Fibroblast of lung (primary cell): ENCODE measurements around the gene MYO6. TPM values are rescaled to one million over a fixed set of nuclear protein-coding genes. Genes with fewer than 3 reads are reported as not detected.

ENCODE experiments used
- DNase-seq, 2 donors: peaks; one replicate each; pipeline versions ENCODE4 v3.0.0 to v3.0.0-alpha.2; 2010; ENCODE audit warnings: low read depth in 2 of 2
- H2AFZ ChIP-seq: 2 replicates; pipeline ENCODE4 v1.5.1; 2012; ENCODE audit warnings: low read length, control low read depth, inconsistent platforms
- H3K27ac ChIP-seq: 2 replicates; pipeline ENCODE4 v1.5.1; 2011; ENCODE audit warnings: low read length, control low read depth; ENCODE audit not compliant: insufficient read depth
- H3K27me3 ChIP-seq: 2 replicates; pipeline ENCODE4 v1.5.1; 2011; ENCODE audit warnings: mild to moderate bottlenecking, low read length; ENCODE audit not compliant: control insufficient read depth, insufficient read depth
- H3K36me3 ChIP-seq: 2 replicates; pipeline ENCODE4 v1.5.1; 2011; ENCODE audit warnings: low read length; ENCODE audit not compliant: control insufficient read depth, insufficient read depth
- H3K4me1 ChIP-seq: 2 replicates; pipeline ENCODE4 v1.5.1; 2011; ENCODE audit warnings: low read length; ENCODE audit not compliant: control insufficient read depth, insufficient read depth; ENCODE audit errors: extremely low read depth
- H3K4me2 ChIP-seq: 2 replicates; pipeline ENCODE4 v1.5.1; 2011; ENCODE audit warnings: low read length, control low read depth; ENCODE audit not compliant: insufficient read depth; ENCODE audit errors: extremely low read depth
- H3K4me3 ChIP-seq, 4 experiments: fragments of 200-600 bp in 1 of 4; sonication (generic) in 1 of 4; replicated peaks in 1 of 4; 2 replicates each; pipeline ENCODE4 v1.5.1; 2011 to 2016; ENCODE audit warnings: low read length in 4 of 4, low read depth in 3 of 4, mild to moderate bottlenecking in 3 of 4, control low read depth in 2 of 4, inconsistent platforms in 1 of 4, mixed read lengths in 1 of 4; ENCODE audit not compliant: insufficient read depth in 1 of 4; ENCODE audit errors: control extremely low read depth in 1 of 4
- H3K79me2 ChIP-seq: 2 replicates; pipeline ENCODE4 v1.5.1; 2012; ENCODE audit warnings: mild to moderate bottlenecking, low read length, inconsistent platforms; ENCODE audit not compliant: control insufficient read depth, insufficient read depth
- H3K9ac ChIP-seq: 2 replicates; pipeline ENCODE4 v1.5.1; 2011; ENCODE audit warnings: mild to moderate bottlenecking, low read length, control low read depth; ENCODE audit not compliant: insufficient read depth
- H3K9me3 ChIP-seq: 2 replicates; pipeline ENCODE4 v1.5.1; 2012; ENCODE audit warnings: low read depth, low read length; ENCODE audit not compliant: control insufficient read depth, insufficient read depth
- H4K20me1 ChIP-seq: 2 replicates; pipeline ENCODE4 v1.5.1; 2011; ENCODE audit warnings: low read length; ENCODE audit not compliant: control insufficient read depth, insufficient read depth; ENCODE audit errors: extremely low read depth
- EZH2 ChIP-seq: IDR thresholded peaks from 2 replicates; pipeline ENCODE4 v1.5.1; 2012; ENCODE audit warnings: low read length, control low read depth, mild to moderate bottlenecking; ENCODE audit errors: missing control alignments
- polyA plus RNA-seq, 2 donors: library from polyadenylated mRNA; depleted of rRNA in 1 of 2; stranded (reverse) in 1 of 2; unstranded in 1 of 2; fragments of >200 nt; gene quantifications; 2 replicates each; pipeline ENCODE4 v1.2.1, GENCODE V29; 2011 to 2012; ENCODE audit warnings: missing spikeins in 1 of 2
- total RNA-seq: library from RNA; depleted of rRNA; stranded (reverse); fragments of >200 nt; gene quantifications from 2 replicates; pipeline ENCODE4 v1.2.1, GENCODE V29; 2014
- TF ChIP-seq, protein P1 (sequence below), 2 donors: IDR thresholded peaks in 1 of 2; conservative IDR thresholded peaks in 1 of 2; 1 replicate in 1 of 2; 2 replicates in 1 of 2; pipeline ENCODE4 v1.5.1; 2011 to 2012; ENCODE audit warnings: low read length in 2 of 2, control low read depth in 1 of 2, inconsistent platforms in 1 of 2, low read depth in 1 of 2, mild to moderate bottlenecking in 1 of 2

MYO6 gene
- total and polyA plus RNA-seq, 2 donors (not counting 1 experiment from before 2014, with no cell fraction given): 16.9 to 24.9 TPM

DNA sequence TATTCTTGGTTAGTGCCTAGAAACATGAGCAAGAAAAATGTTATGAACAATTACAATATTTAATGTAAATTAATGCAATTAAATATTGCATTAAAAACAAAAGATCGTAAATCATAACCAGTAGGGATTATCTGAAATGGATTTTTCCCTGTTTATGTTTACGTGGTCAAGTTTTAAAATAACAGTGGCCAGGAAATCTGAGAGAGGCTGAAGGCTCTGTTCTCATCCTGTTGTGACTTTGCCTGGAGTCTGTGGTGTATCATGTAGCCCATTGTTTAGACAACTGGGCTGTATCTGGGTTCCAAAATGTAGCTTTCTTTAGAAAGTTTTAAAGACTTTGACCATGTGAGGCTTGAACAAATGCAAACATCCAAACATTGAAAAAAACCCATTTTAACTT lies 2.4 kb downstream of the MYO6 start:
- Histone ChIP-seq H4K20me1 (no peaks in the 10 kb centered on the region), H3K9ac (no peak overlapping the region), H2AFZ (no peak overlapping the region), H3K9me3 (no peaks in the 10 kb centered on the region), H3K27ac (no peak overlapping the region), H3K36me3 (no peaks in the 10 kb centered on the region), H3K27me3 (no peaks in the 10 kb centered on the region), H3K4me2 (peak overlapping the region; percentile 63), H3K4me3 (no peak overlapping the region), H3K4me1 (peaks cover 8% of the 10 kb centered on the region), H3K79me2 (peaks cover 9% of the 10 kb centered on the region)
- DNase-seq: peak; percentile 25 to 54
- TF ChIP-seq EZH2: no peak
- TF ChIP-seq, protein P1, sequence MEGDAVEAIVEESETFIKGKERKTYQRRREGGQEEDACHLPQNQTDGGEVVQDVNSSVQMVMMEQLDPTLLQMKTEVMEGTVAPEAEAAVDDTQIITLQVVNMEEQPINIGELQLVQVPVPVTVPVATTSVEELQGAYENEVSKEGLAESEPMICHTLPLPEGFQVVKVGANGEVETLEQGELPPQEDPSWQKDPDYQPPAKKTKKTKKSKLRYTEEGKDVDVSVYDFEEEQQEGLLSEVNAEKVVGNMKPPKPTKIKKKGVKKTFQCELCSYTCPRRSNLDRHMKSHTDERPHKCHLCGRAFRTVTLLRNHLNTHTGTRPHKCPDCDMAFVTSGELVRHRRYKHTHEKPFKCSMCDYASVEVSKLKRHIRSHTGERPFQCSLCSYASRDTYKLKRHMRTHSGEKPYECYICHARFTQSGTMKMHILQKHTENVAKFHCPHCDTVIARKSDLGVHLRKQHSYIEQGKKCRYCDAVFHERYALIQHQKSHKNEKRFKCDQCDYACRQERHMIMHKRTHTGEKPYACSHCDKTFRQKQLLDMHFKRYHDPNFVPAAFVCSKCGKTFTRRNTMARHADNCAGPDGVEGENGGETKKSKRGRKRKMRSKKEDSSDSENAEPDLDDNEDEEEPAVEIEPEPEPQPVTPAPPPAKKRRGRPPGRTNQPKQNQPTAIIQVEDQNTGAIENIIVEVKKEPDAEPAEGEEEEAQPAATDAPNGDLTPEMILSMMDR (conservative IDR thresholded peaks at IDR 0.05 in 1 of 2, IDR thresholded peaks at IDR 0.05 in 1 of 2; ENCODE audit: low read depth in 1 of 2, low read length in 2 of 2): no peak

DNA sequence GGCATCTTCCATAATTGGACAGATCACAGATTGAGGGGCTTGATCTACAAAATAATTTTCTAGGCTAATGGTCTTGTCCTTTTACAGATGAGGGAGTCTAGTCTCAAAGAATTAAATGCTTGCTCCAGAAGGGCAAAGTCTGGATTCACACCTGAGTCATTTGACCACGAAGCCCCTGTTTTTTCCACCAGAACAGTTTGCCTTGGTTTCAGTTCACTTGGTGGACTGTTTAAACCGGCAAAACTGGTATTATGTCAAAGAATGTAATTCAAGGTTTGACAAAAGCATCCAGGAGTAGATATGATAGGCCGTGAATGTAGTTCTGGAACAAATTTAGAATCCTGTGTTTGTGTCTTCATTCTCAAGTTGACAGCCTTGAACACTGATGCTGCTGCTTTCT lies 3.3 kb downstream of the MYO6 start:
- Histone ChIP-seq H4K20me1 (no peaks in the 10 kb centered on the region), H3K36me3 (no peaks in the 10 kb centered on the region), H3K4me1 (peaks cover 8% of the 10 kb centered on the region), H2AFZ (no peak overlapping the region), H3K27ac (no peak overlapping the region), H3K4me2 (peak overlapping the region; percentile 32), H3K9ac (no peak overlapping the region), H3K9me3 (no peaks in the 10 kb centered on the region), H3K79me2 (peaks cover 9% of the 10 kb centered on the region), H3K4me3 (no peak overlapping the region), H3K27me3 (no peaks in the 10 kb centered on the region)
- peak in 1 of 2 donors; percentile 55 for DNase-seq
- no peak for TF ChIP-seq EZH2
- TF ChIP-seq, protein P1 (conservative IDR thresholded peaks at IDR 0.05 in 1 of 2, IDR thresholded peaks at IDR 0.05 in 1 of 2; ENCODE audit: low read depth in 1 of 2, low read length in 2 of 2): no peak

DNA sequence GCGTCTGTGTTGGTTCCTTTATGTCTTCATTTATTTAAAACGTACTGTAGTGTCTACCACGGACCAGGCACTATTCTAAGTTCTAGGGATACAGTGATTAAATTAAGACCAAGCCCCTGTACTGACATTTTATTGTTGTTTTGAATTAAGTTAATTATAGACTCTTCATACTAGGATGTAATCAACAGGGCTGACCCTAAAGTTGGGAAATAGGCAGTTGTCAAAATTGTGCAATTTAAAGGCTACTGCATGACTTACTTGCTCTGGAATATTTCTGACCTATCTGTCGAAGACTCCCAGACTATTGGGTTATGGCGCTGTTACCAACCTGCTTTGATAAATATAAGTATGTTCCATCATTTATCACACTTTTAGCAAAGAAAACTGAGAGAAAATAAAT lies 6.7 kb downstream of the MYO6 start:
- H3K79me2 ChIP-seq: peaks cover 5% of the 10 kb centered on the region
- no peaks in the 10 kb centered on the region for H3K9me3 ChIP-seq
- no peak overlapping the region for H2AFZ ChIP-seq
- TF ChIP-seq EZH2: no peak
- TF ChIP-seq, protein P1 (conservative IDR thresholded peaks at IDR 0.05 in 1 of 2, IDR thresholded peaks at IDR 0.05 in 1 of 2; ENCODE audit: low read depth in 1 of 2, low read length in 2 of 2): no peak
- no peak overlapping the region for H3K9ac ChIP-seq
- no peak for DNase-seq
- no peaks in the 10 kb centered on the region for H4K20me1 ChIP-seq
- H3K4me2 ChIP-seq: no peak overlapping the region
- H3K4me3 ChIP-seq: no peak overlapping the region
- H3K27me3 ChIP-seq: no peaks in the 10 kb centered on the region
- H3K27ac ChIP-seq: no peak overlapping the region
- H3K4me1 ChIP-seq: peaks cover 8% of the 10 kb centered on the region
- no peaks in the 10 kb centered on the region for H3K36me3 ChIP-seq
